HL-60 (cell line): ENCODE data around the gene ATOH7.
A peak's percentile ranks its signal among the peaks of the same experiment; 100 is the strongest.

Source experiments
- DNase-seq, 2 experiments: peaks; one replicate each; pipeline ENCODE4 v3.0.0-alpha.2; 2010 to 2020; ENCODE audit warnings: low read depth in 1 of 2, low spot score in 1 of 2
- H3K27ac ChIP-seq: fragments of 250-450 bp; sonication (Bioruptor Pico); replicated peaks from 2 replicates; pipeline ENCODE4 v1.5.1; 2020; ENCODE audit warnings: mild to moderate bottlenecking, moderate library complexity
- H3K27me3 ChIP-seq: fragments of 250-450 bp; sonication (Bioruptor Pico); 2 replicates; pipeline ENCODE4 v1.5.1; 2021; ENCODE audit warnings: mild to moderate bottlenecking, moderate library complexity; ENCODE audit not compliant: insufficient read depth, poor library complexity, severe bottlenecking
- H3K4me3 ChIP-seq: replicated peaks from 2 replicates; pipeline ENCODE4 v1.5.1; 2011; ENCODE audit warnings: mild to moderate bottlenecking, control low read depth, low read length; ENCODE audit not compliant: insufficient read depth
- GABPA ChIP-seq: IDR thresholded peaks from 2 replicates; pipeline ENCODE4 v1.6.1; 2012; ENCODE audit warnings: low read depth
- POLR2AphosphoS5 ChIP-seq: IDR thresholded peaks from 2 replicates; pipeline ENCODE4 v1.6.1; 2012; ENCODE audit warnings: low read depth
- SPI1 ChIP-seq: IDR thresholded peaks from 2 replicates; pipeline ENCODE4 v1.6.1; 2012; ENCODE audit warnings: low read depth, mild to moderate bottlenecking, borderline replicate concordance
- TF ChIP-seq, protein P1 (sequence below): IDR thresholded peaks from 2 replicates; pipeline ENCODE4 v1.6.1; 2012; ENCODE audit warnings: low read depth; ENCODE audit not compliant: insufficient replicate concordance
- TF ChIP-seq, protein P2 (sequence below): IDR thresholded peaks from one replicate; pipeline ENCODE4 v1.5.1; 2011; ENCODE audit warnings: low read length, control low read depth, inconsistent platforms; ENCODE audit not compliant: insufficient read depth

Gene ATOH7

DNA sequence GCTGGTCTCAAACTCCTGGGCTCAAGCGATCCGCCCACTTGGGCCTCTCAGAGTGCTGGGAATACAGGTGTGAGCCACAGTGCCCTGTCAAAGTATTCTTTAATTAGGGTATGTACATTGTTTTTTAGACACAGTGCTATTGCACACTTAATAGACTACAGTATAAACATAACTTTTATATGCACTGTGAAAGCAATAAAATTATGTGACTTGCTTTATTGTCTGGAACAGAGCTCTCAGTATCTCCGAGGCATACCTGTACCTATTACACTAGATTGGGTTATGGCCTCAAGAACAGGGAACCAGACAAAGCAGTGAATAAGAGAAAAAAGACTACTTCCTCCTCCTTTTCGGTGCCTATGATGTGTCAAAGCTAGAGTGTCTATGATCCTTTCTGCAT is 13.1 kb downstream of the ATOH7 start:
- H3K27me3 ChIP-seq = no peaks in the 10 kb centered on the region
- H3K4me3 ChIP-seq = no peak overlapping the region
- no peak for TF ChIP-seq GABPA
- TF ChIP-seq, protein P1, sequence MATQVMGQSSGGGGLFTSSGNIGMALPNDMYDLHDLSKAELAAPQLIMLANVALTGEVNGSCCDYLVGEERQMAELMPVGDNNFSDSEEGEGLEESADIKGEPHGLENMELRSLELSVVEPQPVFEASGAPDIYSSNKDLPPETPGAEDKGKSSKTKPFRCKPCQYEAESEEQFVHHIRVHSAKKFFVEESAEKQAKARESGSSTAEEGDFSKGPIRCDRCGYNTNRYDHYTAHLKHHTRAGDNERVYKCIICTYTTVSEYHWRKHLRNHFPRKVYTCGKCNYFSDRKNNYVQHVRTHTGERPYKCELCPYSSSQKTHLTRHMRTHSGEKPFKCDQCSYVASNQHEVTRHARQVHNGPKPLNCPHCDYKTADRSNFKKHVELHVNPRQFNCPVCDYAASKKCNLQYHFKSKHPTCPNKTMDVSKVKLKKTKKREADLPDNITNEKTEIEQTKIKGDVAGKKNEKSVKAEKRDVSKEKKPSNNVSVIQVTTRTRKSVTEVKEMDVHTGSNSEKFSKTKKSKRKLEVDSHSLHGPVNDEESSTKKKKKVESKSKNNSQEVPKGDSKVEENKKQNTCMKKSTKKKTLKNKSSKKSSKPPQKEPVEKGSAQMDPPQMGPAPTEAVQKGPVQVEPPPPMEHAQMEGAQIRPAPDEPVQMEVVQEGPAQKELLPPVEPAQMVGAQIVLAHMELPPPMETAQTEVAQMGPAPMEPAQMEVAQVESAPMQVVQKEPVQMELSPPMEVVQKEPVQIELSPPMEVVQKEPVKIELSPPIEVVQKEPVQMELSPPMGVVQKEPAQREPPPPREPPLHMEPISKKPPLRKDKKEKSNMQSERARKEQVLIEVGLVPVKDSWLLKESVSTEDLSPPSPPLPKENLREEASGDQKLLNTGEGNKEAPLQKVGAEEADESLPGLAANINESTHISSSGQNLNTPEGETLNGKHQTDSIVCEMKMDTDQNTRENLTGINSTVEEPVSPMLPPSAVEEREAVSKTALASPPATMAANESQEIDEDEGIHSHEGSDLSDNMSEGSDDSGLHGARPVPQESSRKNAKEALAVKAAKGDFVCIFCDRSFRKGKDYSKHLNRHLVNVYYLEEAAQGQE = no peak
- no peak for TF ChIP-seq SPI1
- no peak for TF ChIP-seq POLR2AphosphoS5
- TF ChIP-seq, protein P2, sequence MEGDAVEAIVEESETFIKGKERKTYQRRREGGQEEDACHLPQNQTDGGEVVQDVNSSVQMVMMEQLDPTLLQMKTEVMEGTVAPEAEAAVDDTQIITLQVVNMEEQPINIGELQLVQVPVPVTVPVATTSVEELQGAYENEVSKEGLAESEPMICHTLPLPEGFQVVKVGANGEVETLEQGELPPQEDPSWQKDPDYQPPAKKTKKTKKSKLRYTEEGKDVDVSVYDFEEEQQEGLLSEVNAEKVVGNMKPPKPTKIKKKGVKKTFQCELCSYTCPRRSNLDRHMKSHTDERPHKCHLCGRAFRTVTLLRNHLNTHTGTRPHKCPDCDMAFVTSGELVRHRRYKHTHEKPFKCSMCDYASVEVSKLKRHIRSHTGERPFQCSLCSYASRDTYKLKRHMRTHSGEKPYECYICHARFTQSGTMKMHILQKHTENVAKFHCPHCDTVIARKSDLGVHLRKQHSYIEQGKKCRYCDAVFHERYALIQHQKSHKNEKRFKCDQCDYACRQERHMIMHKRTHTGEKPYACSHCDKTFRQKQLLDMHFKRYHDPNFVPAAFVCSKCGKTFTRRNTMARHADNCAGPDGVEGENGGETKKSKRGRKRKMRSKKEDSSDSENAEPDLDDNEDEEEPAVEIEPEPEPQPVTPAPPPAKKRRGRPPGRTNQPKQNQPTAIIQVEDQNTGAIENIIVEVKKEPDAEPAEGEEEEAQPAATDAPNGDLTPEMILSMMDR = no peak
- DNase-seq = no peak
- H3K27ac ChIP-seq = no peak overlapping the region

DNA sequence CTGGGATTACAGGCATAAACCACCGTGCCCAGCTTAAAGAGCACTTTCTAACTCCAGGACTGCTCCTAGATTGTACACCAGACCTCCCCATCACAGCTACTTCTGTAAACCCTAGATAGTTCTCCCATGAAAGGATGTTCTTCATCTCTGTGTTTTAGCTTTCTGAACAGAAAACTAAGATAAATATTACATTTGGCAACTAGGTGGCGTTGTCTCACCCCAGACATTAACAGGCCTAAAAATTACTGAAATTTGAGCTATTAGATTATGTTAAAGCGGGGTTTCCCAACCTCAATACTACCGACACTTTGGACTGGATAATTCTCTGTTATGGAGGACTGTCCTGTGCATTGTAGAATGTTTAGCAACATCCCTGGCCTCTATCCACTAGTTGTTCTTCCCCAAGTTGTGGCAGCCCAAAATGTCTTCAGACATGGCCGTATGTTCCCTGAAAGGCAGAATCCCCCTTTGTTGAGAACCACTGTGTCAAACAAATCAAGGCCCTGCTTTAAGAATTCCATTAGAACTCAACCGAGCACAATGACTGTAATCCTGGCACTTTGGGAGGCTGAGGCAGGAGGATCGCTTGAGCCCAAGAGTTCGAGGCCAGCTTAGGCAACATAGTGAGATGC is 19.1 kb downstream of the ATOH7 start:
- no peak overlapping the region for H3K27ac ChIP-seq
- DNase-seq = no peak

DNA sequence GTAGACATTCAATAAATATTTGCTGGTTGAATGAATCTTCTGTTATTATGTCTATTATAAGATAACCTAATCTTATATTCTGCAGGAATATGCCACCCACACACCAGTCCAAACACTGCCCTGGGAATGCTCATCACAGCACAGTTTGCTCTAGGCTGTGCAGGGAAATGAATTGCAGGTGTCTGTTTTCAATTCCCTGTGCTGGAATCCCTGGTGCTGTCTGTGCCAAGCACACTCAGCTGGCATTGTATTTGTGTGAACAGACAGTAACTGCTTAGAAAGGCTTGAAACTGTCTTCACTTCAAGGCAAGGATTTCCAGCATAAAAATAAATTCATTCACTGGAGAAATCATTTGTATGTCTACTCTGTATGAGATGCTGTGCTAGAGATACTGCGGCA is 20.2 kb downstream of the ATOH7 start:
- TF ChIP-seq, protein P2 = no peak
- TF ChIP-seq GABPA = no peak
- H3K4me3 ChIP-seq = no peak overlapping the region

More for the DNA sequence above, 19.1 kb downstream of the ATOH7 start:
- Histone ChIP-seq H3K27me3 (no peaks in the 10 kb centered on the region), H3K4me3 (no peak overlapping the region)
- TF ChIP-seq, protein P2 = peak; percentile 22
- TF ChIP-seq GABPA = no peak
- TF ChIP-seq SPI1 = no peak

DNA sequence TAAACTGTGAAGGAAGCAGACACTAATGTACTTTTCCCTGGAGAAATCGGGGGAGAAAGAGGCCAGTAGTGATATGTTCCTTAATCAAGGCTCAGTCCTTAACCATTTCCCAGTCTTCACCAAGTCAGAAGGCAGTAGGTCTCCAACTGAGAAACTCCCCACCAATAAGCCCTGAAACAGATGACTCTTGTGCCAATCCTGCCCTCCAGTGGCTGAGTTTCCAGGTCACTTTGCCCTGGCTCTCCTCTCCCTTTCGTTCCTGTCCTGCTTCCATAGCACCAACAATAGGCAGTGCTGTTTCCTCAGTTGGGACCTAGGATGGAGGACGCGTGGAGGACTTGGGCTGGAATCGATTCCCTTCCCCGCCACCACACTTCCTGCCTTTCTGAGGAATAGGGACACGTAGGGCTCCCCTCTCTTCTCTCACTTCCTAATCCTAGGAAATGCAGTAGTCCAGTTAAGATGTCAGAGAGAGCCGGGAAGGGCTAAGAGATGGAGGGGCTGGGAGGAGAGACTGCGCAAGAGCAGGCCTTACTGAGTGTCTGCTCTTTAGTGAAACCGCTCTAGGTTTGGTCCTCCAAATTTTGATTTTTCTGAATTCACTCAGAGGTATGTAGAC is 23.4 kb downstream of the ATOH7 start:
- Histone ChIP-seq H3K4me3 (no peak overlapping the region), H3K27ac (no peak overlapping the region), H3K27me3 (no peaks in the 10 kb centered on the region)
- DNase-seq = peak; percentile 25 to 72
- TF ChIP-seq POLR2AphosphoS5 = no peak
- no peak for TF ChIP-seq SPI1
- TF ChIP-seq, protein P2 = peak; percentile 55
- TF ChIP-seq, protein P1 = no peak
- no peak for TF ChIP-seq GABPA

More for the DNA sequence above, 20.2 kb downstream of the ATOH7 start:
- no peak overlapping the region for H3K27ac ChIP-seq
- DNase-seq = no peak
- no peaks in the 10 kb centered on the region for H3K27me3 ChIP-seq
